Activated T-cell treated with anti-CD3 and anti-CD28 coated beads, Interleukin-2, amount 50 U/mL, for 72 hours (primary cell): ENCODE data around the gene DNAJB11. TPM values are rescaled to one million over a fixed set of nuclear protein-coding genes. Genes with fewer than 3 reads are reported as not detected.

Experiments used
- ATAC-seq, 2 donors: fragments of 150-1000 bp; cut with Tn5 transposase; replicated peaks in 1 of 2; 2 replicates each; pipeline ENCODE4 v1.10.0; 2021; ENCODE audit warnings: moderate library complexity in 2 of 2, mild to moderate bottlenecking in 1 of 2
- DNase-seq, 2 donors: peaks; one replicate each; pipeline ENCODE4 v3.0.0; 2021 to 2022; ENCODE audit warnings: mixed read lengths in 1 of 2
- H3K27ac Mint-ChIP-seq: one replicate; pipeline ENCODE4 v1.8.0; 2022; ENCODE audit warnings: mild to moderate bottlenecking, moderate library complexity, mixed read lengths
- H3K27me3 Mint-ChIP-seq: one replicate; pipeline ENCODE4 v1.8.0; 2022; ENCODE audit warnings: low read depth, mixed read lengths
- H3K36me3 Mint-ChIP-seq, 2 donors: one replicate each; pipeline ENCODE4 v1.8.0; 2022; ENCODE audit warnings: mixed read lengths in 2 of 2, mild to moderate bottlenecking in 1 of 2; ENCODE audit not compliant: insufficient read depth in 2 of 2
- H3K4me1 Mint-ChIP-seq: one replicate; pipeline ENCODE4 v1.8.0; 2022; ENCODE audit warnings: low read depth, mixed read lengths
- H3K4me3 Mint-ChIP-seq, 2 donors: one replicate each; pipeline ENCODE4 v1.8.0; 2022; ENCODE audit warnings: mild to moderate bottlenecking in 2 of 2, mixed read lengths in 2 of 2, moderate library complexity in 2 of 2
- H3K9me3 Mint-ChIP-seq, 2 donors: one replicate each; pipeline ENCODE4 v1.8.0; 2022; ENCODE audit warnings: mixed read lengths in 2 of 2
- total RNA-seq, 2 donors: library from RNA; stranded (reverse); gene quantifications; one replicate each; pipeline ENCODE4 v1.2.3, GENCODE V29; 2022

DNAJB11 gene
- total RNA-seq, 2 donors from 2014 or later = 29.7 to 34.2 TPM

- Mint-ChIP-seq H3K4me1 (peaks cover 21% of the 10 kb centered on the region), H3K4me3 (no peak overlapping the region), H3K9me3 (no peaks in the 10 kb centered on the region), H3K36me3 (peaks cover 0 to under 1% of the 10 kb centered on the region in 2 donors), H3K27ac (no peak overlapping the region), H3K27me3 (no peaks in the 10 kb centered on the region)
- ATAC-seq (no peak), DNase-seq (no peak)
Observed at GRCh38 chr3:186590580-186591295, 20.2 kb downstream of the DNAJB11 start.

GRCh38 chr3:186592682-186593081 is 22.2 kb downstream of the DNAJB11 start:
- Mint-ChIP-seq H3K4me1 (peaks cover 21% of the 10 kb centered on the region), H3K36me3 (no peaks in the 10 kb centered on the region), H3K4me3 (no peak overlapping the region), H3K27me3 (no peaks in the 10 kb centered on the region), H3K9me3 (no peaks in the 10 kb centered on the region), H3K27ac (no peak overlapping the region)
- DNase-seq = no peak
- ATAC-seq = no peak

- H3K36me3 Mint-ChIP-seq = no peaks in the 10 kb centered on the region
- DNase-seq (no peak), ATAC-seq (no peak)
- no peak overlapping the region for H3K27ac Mint-ChIP-seq
- no peak overlapping the region for H3K4me3 Mint-ChIP-seq
- no peaks in the 10 kb centered on the region for H3K27me3 Mint-ChIP-seq
- H3K4me1 Mint-ChIP-seq = peaks cover 15% of the 10 kb centered on the region
- no peaks in the 10 kb centered on the region for H3K9me3 Mint-ChIP-seq
Observed at GRCh38 chr3:186593862-186594261, 23.3 kb downstream of the DNAJB11 start.

- Mint-ChIP-seq H3K9me3 (no peaks in the 10 kb centered on the region), H3K4me3 (no peak overlapping the region), H3K4me1 (peaks cover 10% of the 10 kb centered on the region), H3K27ac (no peak overlapping the region), H3K27me3 (no peaks in the 10 kb centered on the region), H3K36me3 (no peaks in the 10 kb centered on the region)
- no peak for DNase-seq
- no peak for ATAC-seq
Observed at GRCh38 chr3:186594591-186595113, 24.1 kb downstream of the DNAJB11 start.

- DNase-seq (no peak), ATAC-seq (no peak)
- H3K9me3 Mint-ChIP-seq = no peaks in the 10 kb centered on the region
- no peaks in the 10 kb centered on the region for H3K4me1 Mint-ChIP-seq
- H3K36me3 Mint-ChIP-seq = no peaks in the 10 kb centered on the region
- no peaks in the 10 kb centered on the region for H3K27me3 Mint-ChIP-seq
- peak overlapping the region; percentile 18 to 27 for H3K4me3 Mint-ChIP-seq
- H3K27ac Mint-ChIP-seq = no peak overlapping the region
Observed at GRCh38 chr3:186596568-186597287, 26.2 kb downstream of the DNAJB11 start.

- DNase-seq = no peak
- no peak for ATAC-seq
- Mint-ChIP-seq H3K4me1 (no peaks in the 10 kb centered on the region), H3K9me3 (no peaks in the 10 kb centered on the region), H3K4me3 (no peak overlapping the region), H3K36me3 (no peaks in the 10 kb centered on the region), H3K27ac (no peak overlapping the region), H3K27me3 (no peaks in the 10 kb centered on the region)
Observed at GRCh38 chr3:186598108-186598784, 27.7 kb downstream of the DNAJB11 start.

GRCh38 chr3:186598794-186599141 is 28.2 kb downstream of the DNAJB11 start:
- H3K36me3 Mint-ChIP-seq = no peaks in the 10 kb centered on the region
- H3K27ac Mint-ChIP-seq = no peak overlapping the region
- no peaks in the 10 kb centered on the region for H3K27me3 Mint-ChIP-seq
- no peaks in the 10 kb centered on the region for H3K4me1 Mint-ChIP-seq
- H3K4me3 Mint-ChIP-seq = no peak overlapping the region
- ATAC-seq (no peak), DNase-seq (no peak)
- H3K9me3 Mint-ChIP-seq = no peaks in the 10 kb centered on the region

- Mint-ChIP-seq H3K27ac (no peak overlapping the region), H3K9me3 (no peaks in the 10 kb centered on the region), H3K4me1 (no peaks in the 10 kb centered on the region), H3K4me3 (no peak overlapping the region), H3K36me3 (no peaks in the 10 kb centered on the region), H3K27me3 (peaks cover 2% of the 10 kb centered on the region)
- no peak for ATAC-seq
- no peak for DNase-seq
Observed at GRCh38 chr3:186599142-186599784, 28.7 kb downstream of the DNAJB11 start.

- Mint-ChIP-seq H3K36me3 (no peaks in the 10 kb centered on the region), H3K27ac (no peak overlapping the region), H3K27me3 (peaks cover 7% of the 10 kb centered on the region), H3K9me3 (no peaks in the 10 kb centered on the region), H3K4me3 (no peak overlapping the region), H3K4me1 (no peaks in the 10 kb centered on the region)
- no peak for ATAC-seq
- no peak for DNase-seq
Observed at GRCh38 chr3:186599785-186600166, 29.3 kb downstream of the DNAJB11 start.

GRCh38 chr3:186600896-186601295 is 30.4 kb downstream of the DNAJB11 start:
- no peak for DNase-seq
- Mint-ChIP-seq H3K4me1 (no peaks in the 10 kb centered on the region), H3K27me3 (peaks cover 15% of the 10 kb centered on the region), H3K36me3 (no peaks in the 10 kb centered on the region), H3K9me3 (no peaks in the 10 kb centered on the region), H3K4me3 (no peak overlapping the region), H3K27ac (no peak overlapping the region)
- no peak for ATAC-seq

- peaks cover 15% of the 10 kb centered on the region for H3K27me3 Mint-ChIP-seq
- ATAC-seq = no peak
- no peaks in the 10 kb centered on the region for H3K9me3 Mint-ChIP-seq
Observed at GRCh38 chr3:186603159-186603558, 32.6 kb downstream of the DNAJB11 start.

GRCh38 chr3:186605078-186605477 is 34.6 kb downstream of the DNAJB11 start:
- DNase-seq = no peak
- Mint-ChIP-seq H3K9me3 (no peaks in the 10 kb centered on the region), H3K36me3 (no peaks in the 10 kb centered on the region), H3K4me3 (no peak overlapping the region), H3K27me3 (peaks cover 15% of the 10 kb centered on the region), H3K27ac (no peak overlapping the region), H3K4me1 (no peaks in the 10 kb centered on the region)
- no peak for ATAC-seq

More at GRCh38 chr3:186603159-186603558, 32.6 kb downstream of the DNAJB11 start:
- H3K27ac Mint-ChIP-seq = no peak overlapping the region
- H3K4me1 Mint-ChIP-seq = no peaks in the 10 kb centered on the region
- H3K4me3 Mint-ChIP-seq = no peak overlapping the region
- no peaks in the 10 kb centered on the region for H3K36me3 Mint-ChIP-seq
- DNase-seq = no peak
